Measurements from ENCODE around the gene NUBPL.

DNA sequence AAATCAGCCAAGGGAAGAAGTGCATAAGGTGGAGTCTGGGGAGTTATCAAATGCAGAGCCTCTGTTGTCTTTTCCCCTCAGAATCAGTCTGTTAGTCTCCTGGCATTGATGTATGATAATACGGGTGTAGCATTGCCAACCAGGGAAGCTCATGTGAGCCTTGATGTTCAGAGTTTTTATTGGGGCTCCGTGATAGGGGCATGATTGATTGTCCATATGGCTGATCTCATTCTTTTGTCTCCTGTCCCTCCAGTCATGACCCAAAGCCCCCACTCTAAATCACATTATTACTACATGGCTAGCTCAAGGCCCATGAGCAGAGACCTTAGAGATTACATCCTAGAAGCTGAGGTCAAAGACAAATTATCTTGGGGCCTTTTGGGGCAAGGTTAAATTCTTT lies 140.9 kb downstream of the NUBPL start:
- TF ChIP-seq POLR2AphosphoS5 (IDR thresholded peaks at IDR 0.05; ENCODE audit: low read depth, low read length): no peak
- no peak for TF ChIP-seq POLR2A (IDR thresholded peaks at IDR 0.05; ENCODE audit: low read depth, low read length)
- TF ChIP-seq TAF1 (IDR thresholded peaks at IDR 0.05; ENCODE audit: low read depth, low read length): no peak
- TF ChIP-seq SPI1 (IDR thresholded peaks at IDR 0.05; ENCODE audit: low read depth, low read length): no peak
- TF ChIP-seq POU2F2 (IDR thresholded peaks at IDR 0.05; ENCODE audit: low read depth, low read length): no peak
